ENCODE results near the gene SYNPO. TPM values are rescaled to one million over a fixed set of nuclear protein-coding genes. Genes with fewer than 3 reads are reported as not detected.

Gene SYNPO
- total RNA-seq, 4 donors from 2014 or later, result 3.8 to 8.5 (median 4.2) TPM

GRCh38 chr5:150604894-150605440 is 35.5 kb upstream of the SYNPO start:
- TF ChIP-seq CTCF (IDR thresholded peaks at IDR 0.05) (no peak), POLR2A (IDR thresholded peaks at IDR 0.05) (no peak)
- intact Hi-C loops (cut with DNase I; ENCODE audit: low total_unique reads), result no loop called here
- 95 to 97% methylated on average over 6 of the region's 6 CpGs for WGBS, 2 donors
- no peak for DNase-seq (ENCODE audit: low spot score in 2 of 2)
- H3K4me3 ChIP-seq (ENCODE audit: low read depth, poor library complexity, severe bottlenecking), result no peak overlapping the region

GRCh38 chr5:150605546-150605945 is 34.9 kb upstream of the SYNPO start:
- WGBS, 2 donors, result 76 to 85% methylated on average over 6 of the region's 6 CpGs
- no peak for TF ChIP-seq CTCF (IDR thresholded peaks at IDR 0.05)
- TF ChIP-seq POLR2A (IDR thresholded peaks at IDR 0.05), result no peak
- H3K4me3 ChIP-seq (ENCODE audit: low read depth, poor library complexity, severe bottlenecking), result no peak overlapping the region
- DNase-seq (ENCODE audit: low spot score in 2 of 2), result no peak
- intact Hi-C loops (cut with DNase I; ENCODE audit: low total_unique reads), result no loop called here

- no peak for DNase-seq (ENCODE audit: low spot score in 2 of 2)
- no peak overlapping the region for H3K4me3 ChIP-seq (ENCODE audit: low read depth, poor library complexity, severe bottlenecking)
- intact Hi-C loops (cut with DNase I; ENCODE audit: low total_unique reads), result no loop called here
- 77 to 83% methylated on average over 9 of the region's 9 CpGs for WGBS, 2 donors
- no peak for TF ChIP-seq CTCF (IDR thresholded peaks at IDR 0.05)
- no peak for TF ChIP-seq POLR2A (IDR thresholded peaks at IDR 0.05)
These were observed 34.0 kb upstream of the SYNPO start for GRCh38 chr5:150606476-150606875.

- TF ChIP-seq CTCF (IDR thresholded peaks at IDR 0.05) (no peak), POLR2A (IDR thresholded peaks at IDR 0.05) (no peak)
- no peak for DNase-seq (ENCODE audit: low spot score in 2 of 2)
- no peak overlapping the region for H3K4me3 ChIP-seq (ENCODE audit: low read depth, poor library complexity, severe bottlenecking)
These were observed 33.4 kb upstream of the SYNPO start for GRCh38 chr5:150607105-150607504.

GRCh38 chr5:150607991-150608390 is 32.5 kb upstream of the SYNPO start:
- intact Hi-C loops (cut with DNase I; ENCODE audit: low total_unique reads), result no loop called here
- DNase-seq (ENCODE audit: low spot score in 2 of 2), result no peak
- TF ChIP-seq CTCF (IDR thresholded peaks at IDR 0.05) (no peak), POLR2A (IDR thresholded peaks at IDR 0.05) (no peak)
- H3K4me3 ChIP-seq (ENCODE audit: low read depth, poor library complexity, severe bottlenecking), result no peak overlapping the region
- 82 to 90% methylated on average over 4 of the region's 4 CpGs for WGBS, 2 donors

More at GRCh38 chr5:150607105-150607504, 33.4 kb upstream of the SYNPO start:
- 87 to 89% methylated on average over 6 of the region's 6 CpGs for WGBS, 2 donors
- intact Hi-C loops (cut with DNase I; ENCODE audit: low total_unique reads), result no loop called here

- 66 to 71% methylated on average over 5 of the region's 5 CpGs for WGBS, 2 donors
- no peak for DNase-seq (ENCODE audit: low spot score in 2 of 2)
- intact Hi-C loops (cut with DNase I; ENCODE audit: low total_unique reads), result no loop called here
- TF ChIP-seq CTCF (IDR thresholded peaks at IDR 0.05), result no peak
- no peak for TF ChIP-seq POLR2A (IDR thresholded peaks at IDR 0.05)
- no peak overlapping the region for H3K4me3 ChIP-seq (ENCODE audit: low read depth, poor library complexity, severe bottlenecking)
These were observed 31.5 kb upstream of the SYNPO start for GRCh38 chr5:150608991-150609390.
